Hematopoietic multipotent progenitor cell treated with erythropoietin and hydrocortisone succinate and interleukin-3 and kit ligand, for 15 days (in vitro differentiated cells): ENCODE measurements around the gene LRRC27.
"Not testable (repeated sequence)": the region's sequence is repeated elsewhere in the genome, so short reads cannot be mapped to it uniquely, and the experiment has no call there.

Experiments used
- DNase-seq: peaks from one replicate; pipeline ENCODE4 v3.0.0-alpha.2; 2015; ENCODE audit warnings: low spot score

Gene LRRC27

DNA sequence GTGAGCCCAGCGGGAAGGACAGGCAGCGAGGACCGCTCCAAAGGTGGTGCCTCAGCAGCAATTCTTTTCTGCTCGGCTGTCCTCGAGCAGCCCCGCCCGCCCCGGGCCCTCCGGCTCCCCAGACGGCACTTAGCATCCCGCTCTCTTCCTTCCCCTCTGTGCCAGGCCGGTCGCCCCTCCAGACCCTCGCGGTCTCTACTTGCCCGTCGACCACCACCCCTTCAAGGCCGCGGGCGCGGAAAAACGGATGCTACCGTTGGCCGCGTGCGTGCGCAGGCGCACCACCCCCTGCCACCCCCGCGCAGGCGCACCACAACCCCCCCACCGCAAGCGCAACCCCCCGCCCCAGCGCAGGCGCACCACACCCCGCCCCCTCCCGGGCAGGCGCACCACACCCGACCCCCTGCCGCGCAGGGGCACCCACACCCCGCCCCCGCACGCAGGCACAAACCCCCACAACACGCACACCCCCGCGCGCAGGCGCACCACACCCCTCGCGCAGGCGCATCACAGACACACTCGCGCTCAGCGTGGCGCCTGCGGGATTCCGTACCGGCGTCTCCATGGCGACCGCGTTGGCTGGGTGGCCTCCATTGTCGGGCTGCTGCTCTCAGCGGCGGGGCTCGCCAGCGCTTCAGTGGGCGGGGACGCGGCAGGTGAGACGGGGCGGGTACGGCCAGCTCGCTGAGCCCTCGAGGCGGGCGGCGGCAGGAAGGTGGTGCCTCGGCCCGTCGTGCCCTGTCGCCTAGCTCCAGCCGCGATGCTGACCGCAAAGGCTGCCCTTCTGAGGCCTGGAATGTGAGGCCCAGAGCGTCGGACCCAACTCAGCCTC lies at the start of gene LRRC27:
Gene LRRC27 (plus strand): TSS at position 593 of the 832 bp plus-strand sequence. CDS start 1,332 bp downstream, outside the sequence.
- peak; percentile 95 for DNase-seq

DNA sequence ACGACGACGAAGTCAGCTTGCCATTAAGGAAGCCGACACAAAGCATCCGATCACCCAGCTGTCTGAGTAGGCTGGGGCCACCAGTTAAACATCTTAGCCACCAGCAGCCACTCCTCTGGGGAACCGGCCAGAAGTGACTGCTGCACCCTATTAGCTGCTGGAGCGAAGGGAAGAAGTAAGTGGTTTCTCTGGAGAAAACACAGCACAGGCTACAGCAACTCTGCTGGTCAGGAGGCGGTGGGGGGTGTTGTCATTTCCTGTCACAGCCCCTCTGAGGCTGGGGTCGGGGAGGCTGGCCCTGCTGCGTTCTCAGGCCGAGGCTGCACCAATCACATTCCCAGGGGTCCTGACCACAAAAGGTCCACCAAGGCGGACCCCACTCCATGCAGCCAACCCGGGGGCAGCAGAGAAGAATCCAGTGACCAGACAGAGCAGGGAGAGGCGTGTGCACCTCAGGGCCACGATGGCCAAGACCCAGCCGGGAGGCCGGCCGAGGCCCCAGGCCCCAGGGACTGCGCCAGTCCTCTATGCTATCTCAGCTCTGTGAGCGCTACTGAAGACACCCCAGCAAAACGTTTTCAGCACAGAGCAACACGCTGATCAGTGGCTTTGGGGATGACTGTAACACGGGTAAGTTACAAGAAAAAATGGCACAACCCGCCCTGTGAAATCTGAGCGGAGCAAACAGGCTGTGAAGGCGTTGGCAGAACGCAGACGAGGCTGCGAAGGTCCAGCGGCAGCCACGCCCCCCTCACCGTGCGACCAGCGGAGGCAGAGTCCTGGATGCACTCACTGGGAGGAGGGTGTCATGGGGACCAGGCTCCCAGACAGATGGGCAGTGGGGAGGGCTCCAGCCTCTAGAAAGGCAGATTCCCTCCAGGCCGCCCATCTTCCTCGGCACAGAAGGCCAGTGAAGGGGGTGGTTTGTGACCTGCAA lies 49.1 kb upstream of the LRRC27 start:
- DNase-seq, result no peak

- DNase-seq, result no peak
These were observed 48.2 kb upstream of the LRRC27 start for GRCh38 chr10:132283604-132284382.

- no peak for DNase-seq
These were observed 42.6 kb upstream of the LRRC27 start for GRCh38 chr10:132289439-132289838.

DNA sequence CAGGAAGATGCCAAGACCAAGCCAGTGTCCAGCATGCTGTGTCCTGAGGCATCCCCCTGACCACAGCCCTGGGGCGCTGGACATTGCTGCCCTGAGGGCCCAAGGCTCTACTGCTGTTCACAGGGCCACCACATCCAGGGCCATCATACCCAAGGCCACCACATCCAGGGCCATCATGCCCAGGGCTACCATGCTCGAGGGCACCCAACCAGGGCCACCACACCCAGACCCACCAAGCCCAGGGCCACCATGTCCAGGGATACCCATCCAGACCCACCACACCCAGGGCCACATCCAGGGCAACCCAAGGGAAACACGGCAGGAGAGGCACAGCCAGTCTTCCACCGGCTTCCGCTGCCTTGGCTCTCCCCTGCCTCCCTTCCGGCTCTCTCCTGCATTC lies 41.4 kb upstream of the LRRC27 start:
- DNase-seq, result no peak

- DNase-seq, result no peak
These were observed 40.2 kb upstream of the LRRC27 start for GRCh38 chr10:132291826-132292225.

DNA sequence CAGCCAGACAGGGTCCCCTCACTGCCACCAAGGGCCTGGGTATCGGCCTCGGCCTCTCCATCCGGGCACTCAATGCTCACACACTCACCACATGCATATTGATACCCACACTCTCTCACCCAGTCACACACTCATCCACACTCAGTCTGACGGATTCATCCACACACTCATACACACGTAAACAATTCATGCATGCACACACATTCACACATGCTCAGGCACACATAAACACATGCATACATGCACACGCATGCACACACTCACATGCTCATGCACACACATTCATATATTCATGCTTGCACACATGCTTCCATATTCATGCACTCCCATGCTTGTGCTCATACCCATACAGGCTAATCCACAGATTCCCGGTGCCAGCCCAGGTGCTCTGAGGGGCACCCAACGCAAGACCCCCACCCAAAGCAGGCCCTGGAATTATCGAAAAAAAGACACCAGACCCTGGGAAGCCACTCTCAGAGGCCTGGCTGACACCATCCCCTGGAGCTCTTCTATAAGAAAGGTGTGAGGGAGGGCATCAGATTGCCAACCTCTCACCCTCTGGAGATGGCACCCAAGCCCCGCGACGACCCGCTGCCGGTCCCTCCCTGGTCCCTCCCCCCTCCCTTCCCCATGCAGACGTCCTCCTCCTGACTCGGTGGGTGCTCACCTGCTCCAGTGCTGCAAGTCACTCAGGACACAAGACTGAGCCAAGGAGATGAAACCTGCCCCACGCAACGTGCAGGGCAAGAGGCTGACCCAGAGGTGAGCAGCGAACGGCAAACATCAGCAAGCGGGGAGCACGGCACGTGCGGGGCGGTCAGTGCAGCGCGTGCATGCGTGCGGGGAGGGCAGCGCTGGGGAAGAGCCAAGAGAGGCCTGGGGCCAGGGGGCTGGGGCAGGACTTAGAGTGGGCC lies 39.4 kb upstream of the LRRC27 start:
- no peak for DNase-seq

DNA sequence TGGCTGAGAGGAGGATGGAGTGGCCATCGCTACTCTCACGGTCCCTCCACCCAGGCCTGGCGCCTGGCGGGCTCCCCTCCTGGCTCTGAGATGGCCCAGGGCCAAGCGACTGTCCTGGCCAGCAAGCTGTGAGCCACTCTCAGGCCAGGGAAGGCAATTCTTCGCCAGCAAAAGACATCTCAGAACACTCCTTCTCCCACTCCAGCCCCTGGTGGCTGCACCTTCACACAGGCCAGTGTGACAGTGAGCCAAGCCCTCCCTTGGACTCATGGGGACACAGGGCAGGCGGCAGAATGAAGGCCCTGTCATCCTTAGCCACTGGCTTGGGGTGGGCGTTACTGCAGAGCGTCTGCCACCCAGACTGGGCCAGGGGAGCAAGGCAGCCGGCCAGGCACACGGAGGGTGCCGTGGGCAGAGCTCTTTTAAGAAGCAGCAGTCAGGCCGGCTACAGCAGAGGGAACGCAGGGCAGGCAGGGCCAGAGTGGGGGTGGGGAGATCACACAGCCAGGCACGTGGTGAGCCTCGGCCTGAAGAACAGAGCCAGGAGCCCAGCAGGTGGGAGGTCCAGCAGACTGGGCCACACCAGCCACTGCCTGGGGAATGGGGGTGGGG lies 38.7 kb upstream of the LRRC27 start:
- DNase-seq, result no peak

DNA sequence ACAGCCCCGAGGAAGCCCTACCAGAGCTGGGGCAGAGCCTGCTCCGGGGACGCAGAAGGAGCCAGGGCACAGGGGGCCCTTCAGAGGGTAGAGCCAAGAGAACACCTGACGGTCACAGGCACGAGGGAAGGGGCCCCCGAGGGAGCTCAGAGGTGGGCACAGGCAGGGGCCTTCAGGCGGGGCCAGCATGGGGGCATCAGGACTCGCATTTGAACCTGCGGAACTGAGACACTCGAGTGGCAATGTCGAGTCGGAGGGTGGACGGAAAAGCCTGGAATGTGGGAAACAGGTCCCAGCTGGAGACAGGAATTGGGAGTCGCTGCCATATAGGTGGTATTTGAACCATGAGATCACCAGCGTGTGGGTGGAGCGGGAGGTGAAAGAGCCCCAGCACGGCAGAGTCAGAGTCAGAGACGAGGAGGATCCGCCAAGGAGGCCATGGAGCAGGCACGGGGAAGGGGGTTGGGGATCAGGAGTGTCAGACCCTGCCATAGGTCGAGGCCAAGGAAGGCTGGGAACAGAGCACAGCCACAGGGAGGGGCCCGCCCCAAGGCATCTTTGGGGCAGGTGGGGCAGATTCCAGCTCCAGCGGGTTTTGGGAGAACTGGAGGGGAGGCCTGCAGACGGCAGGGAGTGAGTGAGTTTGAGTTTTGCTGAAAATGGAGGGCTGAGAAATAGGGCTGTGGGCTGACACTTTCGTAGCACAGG lies 38.0 kb upstream of the LRRC27 start:
- no peak for DNase-seq

DNA sequence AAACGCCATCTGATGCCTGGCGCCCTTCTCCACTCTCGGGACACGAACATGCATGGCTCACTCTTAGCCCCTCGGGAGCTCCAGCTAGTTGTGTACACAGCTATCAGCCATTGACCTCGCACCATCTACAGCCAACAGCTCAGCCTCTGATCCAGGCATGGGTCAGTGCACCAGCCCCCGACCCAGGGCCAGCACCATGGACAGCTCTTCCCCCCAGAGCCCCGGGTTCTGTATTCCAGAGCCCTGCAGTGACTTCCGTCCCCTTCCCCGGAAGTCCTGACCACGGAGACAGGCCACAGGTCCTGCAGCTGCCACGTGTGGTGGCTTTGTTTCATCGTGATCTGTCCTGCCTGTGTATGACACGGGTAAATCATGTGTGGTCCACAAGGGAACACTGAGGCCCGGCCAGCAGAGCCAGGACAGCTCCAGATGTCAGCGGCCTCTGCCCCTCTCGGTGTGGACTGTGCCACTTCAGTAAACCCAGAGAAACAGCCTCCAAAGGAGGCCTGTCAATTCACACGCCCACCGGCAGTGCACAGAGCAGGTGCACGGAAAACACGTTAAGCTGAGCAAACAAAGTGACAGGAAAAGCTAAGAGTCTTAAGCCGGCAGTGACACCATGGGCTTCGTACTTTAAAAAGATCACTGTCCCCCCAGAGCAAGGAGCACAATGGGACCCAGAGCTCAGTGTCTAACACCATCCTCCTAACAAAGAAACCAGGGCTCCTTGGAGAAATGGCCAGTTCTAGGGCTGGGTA lies 37.3 kb upstream of the LRRC27 start:
- no peak for DNase-seq

- not testable (repeated sequence) for DNase-seq
These were observed 36.5 kb upstream of the LRRC27 start for GRCh38 chr10:132295481-132295880.

DNA sequence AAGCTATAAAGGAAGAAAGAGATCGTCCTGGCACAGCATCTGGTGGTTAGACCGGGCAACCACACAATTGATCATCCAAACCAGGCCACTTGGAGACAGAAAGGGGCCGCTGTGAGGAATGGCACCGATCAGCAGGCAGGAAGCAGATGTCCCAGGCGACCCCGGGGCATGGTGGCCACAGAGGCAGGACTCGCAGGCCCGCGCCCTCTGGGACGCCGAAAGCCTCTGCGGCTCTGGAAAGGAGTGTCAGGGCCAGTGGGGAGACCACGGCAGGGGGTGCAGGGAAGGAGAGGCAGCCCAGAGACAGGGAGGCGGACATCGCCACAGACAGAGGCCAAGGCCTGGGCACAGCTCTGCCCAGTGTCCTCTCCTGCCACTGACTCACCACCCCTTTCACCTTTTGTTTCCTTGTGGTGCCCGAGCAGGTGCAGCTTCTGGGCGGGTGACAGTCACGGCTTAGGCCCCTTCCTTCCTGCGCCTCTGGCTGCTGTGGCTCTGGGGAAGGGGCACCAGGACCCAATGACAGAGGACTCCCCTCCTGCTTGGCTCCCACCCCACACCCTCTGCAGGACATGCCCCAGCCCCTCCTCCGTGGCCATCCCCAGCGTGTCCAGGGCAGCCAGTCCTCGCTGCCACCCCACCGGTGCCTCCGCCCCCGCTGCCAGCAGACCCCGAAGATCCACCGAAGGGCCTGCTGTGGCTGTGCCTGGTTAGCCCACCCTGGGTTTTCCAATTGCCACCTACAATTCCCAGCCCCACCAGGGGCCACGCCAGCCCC lies 35.1 kb upstream of the LRRC27 start:
- DNase-seq, result no peak

DNA sequence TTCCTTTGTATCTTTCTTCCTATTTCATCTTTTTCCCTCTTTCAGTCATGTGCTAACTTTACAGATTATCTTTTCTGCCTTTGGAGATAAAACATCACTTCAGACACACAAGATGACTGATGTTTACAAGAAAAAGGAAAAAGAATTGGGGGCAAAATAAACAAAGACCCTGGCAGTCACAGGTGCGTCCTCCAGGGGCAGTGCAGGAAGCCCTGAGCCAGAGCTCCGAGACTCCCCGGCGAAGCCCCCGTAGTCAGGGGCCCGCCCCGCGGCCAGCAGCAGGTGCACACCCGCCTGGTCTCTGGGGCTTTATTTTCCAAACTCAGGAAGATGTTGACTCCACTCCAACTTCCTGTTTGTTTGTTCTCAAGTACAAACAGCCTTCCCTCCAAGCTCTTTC lies 34.5 kb upstream of the LRRC27 start:
- no peak for DNase-seq

- no peak for DNase-seq
These were observed 33.7 kb upstream of the LRRC27 start for GRCh38 chr10:132298038-132298881.

DNA sequence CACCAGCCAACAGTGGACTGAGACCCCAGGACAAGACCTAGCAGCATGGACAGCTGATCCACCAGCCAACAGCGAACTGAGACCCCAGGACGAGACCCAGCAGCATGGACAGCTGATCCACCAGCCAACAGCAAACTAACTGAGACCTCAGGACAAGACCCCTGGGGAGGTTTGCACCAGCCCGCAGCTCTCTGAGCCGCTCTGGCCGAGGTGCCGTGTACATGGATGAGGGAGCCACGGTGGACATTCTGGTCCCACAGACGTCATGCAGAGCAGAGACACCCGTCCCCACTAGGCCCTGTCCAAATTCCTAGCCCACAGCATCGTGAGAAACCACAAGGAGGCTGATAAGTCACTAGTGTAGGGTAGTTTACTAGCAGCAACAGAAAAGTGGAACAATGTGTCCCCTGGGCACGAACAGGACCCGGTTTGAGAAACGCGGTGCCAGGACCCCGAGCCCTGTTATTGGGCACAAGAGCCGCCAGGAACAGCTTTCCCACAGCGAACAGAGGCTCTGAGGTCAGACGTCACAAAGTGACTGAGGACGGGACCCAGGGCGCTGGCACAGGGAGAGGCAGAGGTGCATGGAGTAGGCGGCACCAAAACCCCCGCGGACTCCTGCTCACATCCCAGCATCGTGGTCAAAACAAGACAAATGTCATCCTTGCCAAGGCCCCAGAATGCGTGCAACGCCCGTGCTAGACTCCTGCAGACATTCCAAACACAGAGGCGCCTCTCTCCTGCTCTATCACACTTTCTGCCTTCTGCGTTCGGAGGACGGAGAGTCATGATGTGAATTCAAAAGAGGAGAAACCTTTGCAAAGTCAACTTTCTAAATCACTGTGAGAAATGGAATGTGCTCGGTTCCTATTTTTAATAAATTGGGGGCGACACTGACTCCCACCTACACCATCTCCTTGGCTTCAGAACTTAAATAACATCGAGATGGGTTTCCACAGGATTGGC lies 32.3 kb upstream of the LRRC27 start:
- no peak for DNase-seq

DNA sequence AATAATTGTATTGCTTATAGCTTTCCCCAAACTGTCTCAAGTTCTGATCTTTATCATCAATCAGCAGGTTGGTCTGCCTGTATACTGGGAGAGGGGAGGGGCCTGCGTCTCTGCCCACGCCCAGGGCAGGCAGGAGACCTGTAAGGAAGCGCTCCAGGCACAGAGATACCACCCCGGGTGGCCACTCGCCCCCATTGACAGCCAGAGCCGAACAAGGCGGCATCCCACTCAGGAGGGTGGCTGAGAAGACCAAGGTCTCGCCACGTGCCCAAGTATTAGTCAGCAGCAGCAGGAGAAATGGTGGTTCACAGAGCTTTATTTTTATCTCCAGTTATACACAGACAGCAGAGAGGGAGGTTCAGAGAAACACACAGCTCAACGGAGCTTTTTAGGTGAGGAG lies 31.4 kb upstream of the LRRC27 start:
- DNase-seq, result no peak
